SK-N-SH treated with all-trans-retinoic acid at 6 μM for 48 hours (cell line): Measurements from ENCODE around the gene UNC13B.

Experiments used
- ARNTL ChIP-seq: fragments of 450-650 bp; formaldehyde crosslinking; IDR thresholded peaks from 2 replicates; pipeline ENCODE4 v1.5.0; 2020; ENCODE audit warnings: low read depth, mild to moderate bottlenecking, moderate library complexity, borderline replicate concordance
- CREB5 ChIP-seq: fragments of 250-450 bp; sonication (Bioruptor Pico); IDR thresholded peaks from 2 replicates; pipeline ENCODE4 v1.5.1; 2020; ENCODE audit warnings: low read depth, mild to moderate bottlenecking, moderate library complexity
- CSRNP3 ChIP-seq: fragments of 250-450 bp; sonication (Bioruptor Pico); IDR thresholded peaks from 2 replicates; pipeline ENCODE4 v1.5.1; 2021; ENCODE audit warnings: mild to moderate bottlenecking, moderate library complexity
- ISL1 ChIP-seq: fragments of 250-450 bp; sonication (Bioruptor Pico); IDR thresholded peaks from 2 replicates; pipeline ENCODE4 v2.1.2; 2022; ENCODE audit warnings: mild to moderate bottlenecking, moderate library complexity
- OSR1 ChIP-seq: fragments of 250-450 bp; sonication (Bioruptor Pico); IDR thresholded peaks from 2 replicates; pipeline ENCODE4 v1.8.0; 2022; ENCODE audit warnings: moderate library complexity, mild to moderate bottlenecking, inconsistent platforms
- PATZ1 ChIP-seq: fragments of 250-450 bp; sonication (Bioruptor Pico); IDR thresholded peaks from 2 replicates; pipeline ENCODE4 v1.8.0; 2020; ENCODE audit warnings: mild to moderate bottlenecking, moderate library complexity, borderline replicate concordance
- PPARA ChIP-seq: fragments of 250-450 bp; sonication (Bioruptor Pico); IDR thresholded peaks from 2 replicates; pipeline ENCODE4 v1.5.0; 2020; ENCODE audit warnings: mild to moderate bottlenecking, borderline replicate concordance
- RARB ChIP-seq: fragments of 250-450 bp; sonication (Bioruptor Pico); IDR thresholded peaks from 2 replicates; pipeline ENCODE4 v1.8.0; 2021; ENCODE audit warnings: mild to moderate bottlenecking, moderate library complexity
- TOX ChIP-seq: fragments of 250-450 bp; sonication (Bioruptor Pico); IDR thresholded peaks from 2 replicates; pipeline ENCODE4 v1.8.0; 2021; ENCODE audit warnings: mild to moderate bottlenecking, moderate library complexity, borderline replicate concordance
- ZC3H10 ChIP-seq: fragments of 250-450 bp; sonication (Bioruptor Pico); IDR thresholded peaks from 2 replicates; pipeline ENCODE4 v1.5.1; 2021; ENCODE audit warnings: mild to moderate bottlenecking, moderate library complexity
- ZFP3 ChIP-seq: fragments of 250-450 bp; sonication (Bioruptor Pico); IDR thresholded peaks from 2 replicates; pipeline ENCODE4 v1.5.0; 2020; ENCODE audit warnings: mild to moderate bottlenecking, moderate library complexity

GRCh38 chr9:35324966-35325365 lies 163.2 kb downstream of the UNC13B start:
- no peak for TF ChIP-seq CREB5 (CRISPR knock-in tag)
- no peak for TF ChIP-seq ISL1 (CRISPR knock-in tag)
- no peak for TF ChIP-seq ZFP3 (CRISPR knock-in tag)
- no peak for TF ChIP-seq RARB
- TF ChIP-seq CSRNP3, result no peak
- no peak for TF ChIP-seq ARNTL (CRISPR knock-in tag)
- no peak for TF ChIP-seq PATZ1 (CRISPR knock-in tag)
- no peak for TF ChIP-seq ZC3H10 (CRISPR knock-in tag)
- no peak for TF ChIP-seq OSR1 (CRISPR knock-in tag)
- TF ChIP-seq PPARA (CRISPR knock-in tag), result no peak
- no peak for TF ChIP-seq TOX (CRISPR knock-in tag)
